ENCODE measurements around the gene SCNN1A.
"Not testable (repeated sequence)": the region's sequence is repeated elsewhere in the genome, so short reads cannot be mapped to it uniquely, and the experiment has no call there.

Gene SCNN1A

DNA sequence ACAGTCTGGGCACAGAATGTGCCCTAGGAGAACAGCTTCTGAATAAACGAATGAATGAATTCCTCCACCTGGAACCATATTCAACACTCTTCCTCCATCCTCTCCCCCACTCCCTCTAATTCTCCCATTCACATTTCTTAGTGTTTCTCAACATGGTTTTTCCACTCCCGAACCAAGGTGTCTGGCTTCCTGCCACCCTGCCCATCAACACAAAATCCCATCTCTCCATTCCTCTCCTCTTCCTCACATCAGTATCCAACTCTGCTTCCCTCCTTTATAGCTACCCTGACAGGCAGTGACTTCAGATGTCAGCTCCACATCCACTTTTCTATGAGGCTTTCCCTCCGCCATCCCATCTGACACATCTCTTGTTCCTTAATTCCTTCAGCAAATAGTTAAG lies 36.4 kb downstream of the SCNN1A start:
- TF ChIP-seq CTCF (IDR thresholded peaks at IDR 0.05; ENCODE audit: extremely low read depth, insufficient read depth, missing control alignments) = no peak
- in situ Hi-C loops (cut with MboI; ENCODE audit: low pct_unique_long_range_greater_than_20kb, low sequenced_read_pairs, unreplicated experiment) = loop anchor here (10.0 kb wide), 1 partner anchor 126 kb away; no protein-coding TSS in a partner anchor
- DNase-seq (ENCODE audit: low spot score) = no peak

DNA sequence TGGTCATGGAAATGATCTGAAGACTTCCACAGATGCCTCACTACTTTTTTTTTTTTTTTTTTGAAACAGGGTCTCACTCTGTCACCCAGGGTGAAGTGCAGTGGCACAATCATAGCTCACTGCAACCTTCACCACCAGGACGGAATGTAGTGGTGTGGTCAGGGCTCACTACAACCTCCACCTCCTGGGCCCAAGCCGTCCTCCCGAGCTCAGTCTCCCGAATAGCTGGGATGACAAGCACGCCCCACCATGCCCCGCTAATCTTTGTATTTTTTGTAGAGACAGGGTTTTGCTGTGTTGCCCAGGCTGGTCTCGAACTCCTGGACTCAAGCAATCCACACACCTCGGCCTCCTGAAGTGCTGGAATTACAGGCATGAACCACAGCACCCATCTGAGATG lies 36.8 kb downstream of the SCNN1A start:
- not testable (repeated sequence) for DNase-seq (ENCODE audit: low spot score)
- in situ Hi-C loops (cut with MboI; ENCODE audit: low pct_unique_long_range_greater_than_20kb, low sequenced_read_pairs, unreplicated experiment) = loop anchor here (10.0 kb wide), 1 partner anchor 126 kb away; no protein-coding TSS in a partner anchor

- no peak for DNase-seq (ENCODE audit: low spot score)
- in situ Hi-C loops (cut with MboI; ENCODE audit: low pct_unique_long_range_greater_than_20kb, low sequenced_read_pairs, unreplicated experiment) = loop anchor here (10.0 kb wide), 1 partner anchor 127 kb away; no protein-coding TSS in a partner anchor
Observed at GRCh38 chr12:6337958-6338433, 37.4 kb downstream of the SCNN1A start.

DNA sequence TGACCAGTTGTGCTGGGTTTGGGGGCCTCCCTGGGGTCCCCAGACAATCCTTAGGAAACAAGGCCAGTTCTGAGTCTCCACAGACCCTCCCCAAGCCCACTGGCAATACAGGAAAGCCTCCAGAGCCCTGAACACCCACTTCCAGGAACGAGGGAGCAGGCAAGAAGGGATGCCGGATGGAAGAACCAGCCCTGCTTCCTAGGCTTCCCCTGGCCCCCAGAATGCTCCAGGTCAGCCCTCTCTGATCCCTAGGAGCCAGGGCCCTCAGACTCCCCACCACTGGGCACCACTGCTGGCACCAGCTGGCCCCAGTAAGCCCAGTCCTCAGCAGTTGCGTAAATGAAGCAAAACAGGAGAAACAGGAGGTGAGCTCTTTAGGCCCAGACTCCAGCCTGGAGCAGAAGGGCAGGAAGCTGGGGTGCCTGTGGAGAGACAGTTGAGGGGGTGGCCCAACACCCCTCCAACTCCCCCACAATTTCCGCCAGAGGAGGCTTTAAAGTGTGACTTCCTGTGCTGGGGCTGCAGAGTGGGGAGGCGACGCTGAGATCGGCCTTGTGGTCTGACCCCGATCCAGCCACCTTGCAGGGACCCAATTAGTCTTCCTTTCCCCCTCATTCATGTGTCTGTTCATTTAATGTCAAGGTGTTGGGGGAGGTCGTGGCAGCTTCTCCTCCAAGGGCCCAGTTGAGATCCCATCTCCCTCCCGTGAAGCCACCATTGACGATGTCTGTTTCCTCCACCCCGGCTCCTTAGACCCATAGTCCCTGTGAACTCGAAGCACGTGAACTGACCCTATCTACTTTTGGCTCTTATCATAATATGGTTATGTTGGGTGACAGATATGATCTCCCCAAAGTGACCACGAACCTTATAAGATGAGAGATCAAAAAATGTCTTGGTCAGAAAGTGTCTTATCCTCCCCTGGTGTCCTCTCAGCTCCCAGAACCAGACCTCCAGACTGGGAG lies 38.2 kb downstream of the SCNN1A start:
- in situ Hi-C loops (cut with MboI; ENCODE audit: low pct_unique_long_range_greater_than_20kb, low sequenced_read_pairs, unreplicated experiment) = loop anchor here (10.0 kb wide), 1 partner anchor 128 kb away; no protein-coding TSS in a partner anchor
- TF ChIP-seq CTCF (IDR thresholded peaks at IDR 0.05; ENCODE audit: extremely low read depth, insufficient read depth, missing control alignments) = no peak
- no peak for DNase-seq (ENCODE audit: low spot score)

More at GRCh38 chr12:6337958-6338433, 37.4 kb downstream of the SCNN1A start:
- no peak for TF ChIP-seq CTCF (IDR thresholded peaks at IDR 0.05; ENCODE audit: extremely low read depth, insufficient read depth, missing control alignments)

- DNase-seq (ENCODE audit: low spot score) = peak; percentile 69
- in situ Hi-C loops (cut with MboI; ENCODE audit: low pct_unique_long_range_greater_than_20kb, low sequenced_read_pairs, unreplicated experiment) = loop anchor here (10.0 kb wide), 1 partner anchor 129 kb away; no protein-coding TSS in a partner anchor
- TF ChIP-seq CTCF (IDR thresholded peaks at IDR 0.05; ENCODE audit: extremely low read depth, insufficient read depth, missing control alignments) = no peak
Observed at GRCh38 chr12:6336079-6336888, 39.1 kb downstream of the SCNN1A start.

GRCh38 chr12:6335451-6336078 lies 39.8 kb downstream of the SCNN1A start:
- DNase-seq (ENCODE audit: low spot score) = peak; percentile 91
- in situ Hi-C loops (cut with MboI; ENCODE audit: low pct_unique_long_range_greater_than_20kb, low sequenced_read_pairs, unreplicated experiment) = loop anchor here (10.0 kb wide), 1 partner anchor 129 kb away; no protein-coding TSS in a partner anchor

More at GRCh38 chr12:6335451-6336078, 39.8 kb downstream of the SCNN1A start:
- peak; percentile 84 for TF ChIP-seq CTCF (IDR thresholded peaks at IDR 0.05; ENCODE audit: extremely low read depth, insufficient read depth, missing control alignments)

Measured in GM13977 (cell line).